ENCODE results near the gene MAP2K5. TPM values are rescaled to one million over a fixed set of nuclear protein-coding genes. Genes with fewer than 3 reads are reported as not detected.

The MAP2K5 gene
- polyA plus RNA-seq, 2 of the 4 experiments (the other 2 are of a cell fraction) = 7.8 to 11.0 TPM

DNA sequence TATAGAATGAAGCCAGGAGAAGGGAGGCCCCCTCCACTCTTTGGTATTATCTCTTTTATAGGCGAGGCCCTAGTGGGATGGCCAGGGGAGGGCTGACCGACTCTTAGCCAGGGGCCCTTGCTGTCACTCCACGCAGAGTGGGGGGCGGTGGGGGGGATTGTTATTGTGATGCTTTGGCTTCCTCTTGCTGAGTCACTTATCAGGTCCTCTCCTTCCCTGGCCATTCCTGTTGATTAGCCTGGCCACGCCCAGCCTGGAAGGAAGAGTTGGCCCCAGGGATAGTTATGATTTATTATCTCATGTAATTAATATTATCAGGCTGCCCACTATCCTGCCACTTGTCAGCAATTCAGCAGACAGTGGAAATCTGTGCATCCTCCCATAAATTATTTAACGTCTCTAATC is 257.3 kb downstream of the MAP2K5 start:
- Histone ChIP-seq H3K27ac (no peak overlapping the region), H3K4me1 (no peaks in the 10 kb centered on the region), H3K4me2 (no peak overlapping the region), H3K4me3 (no peak overlapping the region), H3K9me3 (peaks cover 13% of the 10 kb centered on the region)
- DNase-seq (ENCODE audit: low read depth in 1 of 2, low spot score in 1 of 2) (no peak), FAIRE-seq (no peak), ATAC-seq (no peak)
- CTCF ChIA-PET = interaction anchor here (0.6 to 1.6 kb wide), 3 partner anchors 8 to 141 kb away, joined by 3 read pairs; no protein-coding TSS in a partner anchor
- no peak for TF ChIP-seq RCOR1 (IDR thresholded peaks at IDR 0.05; ENCODE audit: low read depth, low read length)
- TF ChIP-seq ZC3H11A (IDR thresholded peaks at IDR 0.05) = no peak
- TF ChIP-seq REST (IDR thresholded peaks at IDR 0.05) = no peak
- no peak for TF ChIP-seq CHD2 (IDR thresholded peaks at IDR 0.05; ENCODE audit: low read length, partially characterized antibody)
- no peak for TF ChIP-seq CEBPB (IDR thresholded peaks at IDR 0.05)
- TF ChIP-seq, protein P1, sequence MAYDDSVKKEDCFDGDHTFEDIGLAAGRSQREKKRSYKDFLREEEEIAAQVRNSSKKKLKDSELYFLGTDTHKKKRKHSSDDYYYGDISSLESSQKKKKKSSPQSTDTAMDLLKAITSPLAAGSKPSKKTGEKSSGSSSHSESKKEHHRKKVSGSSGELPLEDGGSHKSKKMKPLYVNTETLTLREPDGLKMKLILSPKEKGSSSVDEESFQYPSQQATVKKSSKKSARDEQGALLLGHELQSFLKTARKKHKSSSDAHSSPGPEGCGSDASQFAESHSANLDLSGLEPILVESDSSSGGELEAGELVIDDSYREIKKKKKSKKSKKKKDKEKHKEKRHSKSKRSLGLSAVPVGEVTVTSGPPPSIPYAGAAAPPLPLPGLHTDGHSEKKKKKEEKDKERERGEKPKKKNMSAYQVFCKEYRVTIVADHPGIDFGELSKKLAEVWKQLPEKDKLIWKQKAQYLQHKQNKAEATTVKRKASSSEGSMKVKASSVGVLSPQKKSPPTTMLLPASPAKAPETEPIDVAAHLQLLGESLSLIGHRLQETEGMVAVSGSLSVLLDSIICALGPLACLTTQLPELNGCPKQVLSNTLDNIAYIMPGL (CRISPR knock-in tag; IDR thresholded peaks at IDR 0.05; ENCODE audit: borderline replicate concordance) = no peak
- TF ChIP-seq NFE2L2 (conservative IDR thresholded peaks at IDR 0.05; ENCODE audit: low read length) = no peak
- TF ChIP-seq, protein P2, sequence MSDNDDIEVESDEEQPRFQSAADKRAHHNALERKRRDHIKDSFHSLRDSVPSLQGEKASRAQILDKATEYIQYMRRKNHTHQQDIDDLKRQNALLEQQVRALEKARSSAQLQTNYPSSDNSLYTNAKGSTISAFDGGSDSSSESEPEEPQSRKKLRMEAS (IDR thresholded peaks at IDR 0.05) = no peak
- TF ChIP-seq TP53 (CRISPR knock-in tag; IDR thresholded peaks at IDR 0.05) = no peak
- TF ChIP-seq, protein P3, sequence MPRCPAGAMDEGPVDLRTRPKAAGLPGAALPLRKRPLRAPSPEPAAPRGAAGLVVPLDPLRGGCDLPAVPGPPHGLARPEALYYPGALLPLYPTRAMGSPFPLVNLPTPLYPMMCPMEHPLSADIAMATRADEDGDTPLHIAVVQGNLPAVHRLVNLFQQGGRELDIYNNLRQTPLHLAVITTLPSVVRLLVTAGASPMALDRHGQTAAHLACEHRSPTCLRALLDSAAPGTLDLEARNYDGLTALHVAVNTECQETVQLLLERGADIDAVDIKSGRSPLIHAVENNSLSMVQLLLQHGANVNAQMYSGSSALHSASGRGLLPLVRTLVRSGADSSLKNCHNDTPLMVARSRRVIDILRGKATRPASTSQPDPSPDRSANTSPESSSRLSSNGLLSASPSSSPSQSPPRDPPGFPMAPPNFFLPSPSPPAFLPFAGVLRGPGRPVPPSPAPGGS (IDR thresholded peaks at IDR 0.05) = no peak
- TF ChIP-seq HOXB13 (CRISPR knock-in tag; IDR thresholded peaks at IDR 0.05; ENCODE audit: low read depth) = no peak
- TF ChIP-seq POLR2A (IDR thresholded peaks at IDR 0.05; ENCODE audit: low read length) = no peak
- TF ChIP-seq JUNB (IDR thresholded peaks at IDR 0.05) = no peak
- TF ChIP-seq POLR2AphosphoS2 (conservative IDR thresholded peaks at IDR 0.05; ENCODE audit: low read length) = no peak
- TF ChIP-seq NR3C1 (IDR thresholded peaks at IDR 0.05) = no peak
- no peak for TF ChIP-seq FOSL2 (IDR thresholded peaks at IDR 0.05)
- TF ChIP-seq FOSL2 (CRISPR knock-in tag; IDR thresholded peaks at IDR 0.05) = no peak
- POLR2A ChIA-PET = no interaction called here
- 63% methylated on average over 6 of the region's 6 CpGs for WGBS (ENCODE audit: missing lambda C conversion rate)

DNA sequence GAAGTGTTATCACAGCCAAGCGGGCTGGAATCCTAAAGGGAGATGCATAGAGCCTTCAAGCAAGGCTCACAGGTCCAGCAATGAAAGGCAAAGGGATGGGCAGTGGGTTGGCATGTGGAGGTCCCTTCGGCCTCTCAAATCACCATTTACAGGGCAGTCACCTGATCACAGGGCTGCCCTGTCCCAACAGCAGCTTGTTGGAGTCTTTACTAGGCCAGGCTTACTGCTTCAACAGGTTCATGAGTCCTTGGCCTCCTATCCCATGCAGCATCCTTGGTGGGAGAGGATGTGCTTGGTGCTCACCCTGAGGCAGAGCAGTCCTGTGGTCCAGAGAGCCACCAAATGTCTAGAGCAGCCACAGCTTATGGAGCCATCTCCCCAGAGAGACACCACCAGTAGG is 258.6 kb downstream of the MAP2K5 start:
- FAIRE-seq = no peak
- POLR2A ChIA-PET = no interaction called here

More for the DNA sequence above, 258.6 kb downstream of the MAP2K5 start:
- Histone ChIP-seq H3K4me2 (no peak overlapping the region), H3K9me3 (peaks cover 2% of the 10 kb centered on the region; the same call in 2 of the 3 replicates), H3K4me3 (no peak overlapping the region), H3K4me1 (no peaks in the 10 kb centered on the region), H3K27ac (no peak overlapping the region)
- CTCF ChIA-PET = interaction anchor here (0.6 to 1.7 kb wide), 4 partner anchors 35 to 401 kb away, joined by 3 to 6 read pairs (median 3); no protein-coding TSS in a partner anchor
- WGBS (ENCODE audit: missing lambda C conversion rate) = 77% methylated on average over 2 of the region's 2 CpGs
- no peak for ATAC-seq
- TF ChIP-seq ESRRA (IDR thresholded peaks at IDR 0.05; ENCODE audit: borderline replicate concordance, low read length) (no peak), FOXS1 (CRISPR knock-in tag; IDR thresholded peaks at IDR 0.05) (no peak), HOXA7 (CRISPR knock-in tag; IDR thresholded peaks at IDR 0.05) (no peak), NFE2L2 (conservative IDR thresholded peaks at IDR 0.05; ENCODE audit: low read length) (no peak), ZC3H11A (IDR thresholded peaks at IDR 0.05) (no peak), EHF (CRISPR knock-in tag; IDR thresholded peaks at IDR 0.05) (no peak), KDM1A (IDR thresholded peaks at IDR 0.05; ENCODE audit: low read depth) (no peak), POLR2A (IDR thresholded peaks at IDR 0.05; ENCODE audit: low read length) (no peak), GATA3 (IDR thresholded peaks at IDR 0.05; ENCODE audit: borderline replicate concordance) (no peak), HOXB13 (CRISPR knock-in tag; IDR thresholded peaks at IDR 0.05; ENCODE audit: low read depth) (no peak), CBX8 (IDR thresholded peaks at IDR 0.05) (no peak), FOSL2 (IDR thresholded peaks at IDR 0.05) (no peak), FOSL2 (CRISPR knock-in tag; IDR thresholded peaks at IDR 0.05) (no peak)
- TF ChIP-seq, protein P1 (CRISPR knock-in tag; IDR thresholded peaks at IDR 0.05; ENCODE audit: borderline replicate concordance) = no peak
- TF ChIP-seq, protein P4, sequence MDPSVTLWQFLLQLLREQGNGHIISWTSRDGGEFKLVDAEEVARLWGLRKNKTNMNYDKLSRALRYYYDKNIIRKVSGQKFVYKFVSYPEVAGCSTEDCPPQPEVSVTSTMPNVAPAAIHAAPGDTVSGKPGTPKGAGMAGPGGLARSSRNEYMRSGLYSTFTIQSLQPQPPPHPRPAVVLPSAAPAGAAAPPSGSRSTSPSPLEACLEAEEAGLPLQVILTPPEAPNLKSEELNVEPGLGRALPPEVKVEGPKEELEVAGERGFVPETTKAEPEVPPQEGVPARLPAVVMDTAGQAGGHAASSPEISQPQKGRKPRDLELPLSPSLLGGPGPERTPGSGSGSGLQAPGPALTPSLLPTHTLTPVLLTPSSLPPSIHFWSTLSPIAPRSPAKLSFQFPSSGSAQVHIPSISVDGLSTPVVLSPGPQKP (IDR thresholded peaks at IDR 0.05; ENCODE audit: low read depth, low read length) = no peak
- DNase-seq (ENCODE audit: low read depth in 1 of 2, low spot score in 1 of 2) = no peak
